Fibroblast of peridontal ligament (primary cell): ENCODE data around the gene APBB1IP.
"Not testable (repeated sequence)": the region's sequence is repeated elsewhere in the genome, so short reads cannot be mapped to it uniquely, and the experiment has no call there.

ENCODE experiments used
- DNase-seq: peaks from one replicate; pipeline ENCODE4 v3.0.0-alpha.2; 2010; ENCODE audit errors: extremely low read depth

The APBB1IP gene, protein sequence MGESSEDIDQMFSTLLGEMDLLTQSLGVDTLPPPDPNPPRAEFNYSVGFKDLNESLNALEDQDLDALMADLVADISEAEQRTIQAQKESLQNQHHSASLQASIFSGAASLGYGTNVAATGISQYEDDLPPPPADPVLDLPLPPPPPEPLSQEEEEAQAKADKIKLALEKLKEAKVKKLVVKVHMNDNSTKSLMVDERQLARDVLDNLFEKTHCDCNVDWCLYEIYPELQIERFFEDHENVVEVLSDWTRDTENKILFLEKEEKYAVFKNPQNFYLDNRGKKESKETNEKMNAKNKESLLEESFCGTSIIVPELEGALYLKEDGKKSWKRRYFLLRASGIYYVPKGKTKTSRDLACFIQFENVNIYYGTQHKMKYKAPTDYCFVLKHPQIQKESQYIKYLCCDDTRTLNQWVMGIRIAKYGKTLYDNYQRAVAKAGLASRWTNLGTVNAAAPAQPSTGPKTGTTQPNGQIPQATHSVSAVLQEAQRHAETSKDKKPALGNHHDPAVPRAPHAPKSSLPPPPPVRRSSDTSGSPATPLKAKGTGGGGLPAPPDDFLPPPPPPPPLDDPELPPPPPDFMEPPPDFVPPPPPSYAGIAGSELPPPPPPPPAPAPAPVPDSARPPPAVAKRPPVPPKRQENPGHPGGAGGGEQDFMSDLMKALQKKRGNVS

DNA sequence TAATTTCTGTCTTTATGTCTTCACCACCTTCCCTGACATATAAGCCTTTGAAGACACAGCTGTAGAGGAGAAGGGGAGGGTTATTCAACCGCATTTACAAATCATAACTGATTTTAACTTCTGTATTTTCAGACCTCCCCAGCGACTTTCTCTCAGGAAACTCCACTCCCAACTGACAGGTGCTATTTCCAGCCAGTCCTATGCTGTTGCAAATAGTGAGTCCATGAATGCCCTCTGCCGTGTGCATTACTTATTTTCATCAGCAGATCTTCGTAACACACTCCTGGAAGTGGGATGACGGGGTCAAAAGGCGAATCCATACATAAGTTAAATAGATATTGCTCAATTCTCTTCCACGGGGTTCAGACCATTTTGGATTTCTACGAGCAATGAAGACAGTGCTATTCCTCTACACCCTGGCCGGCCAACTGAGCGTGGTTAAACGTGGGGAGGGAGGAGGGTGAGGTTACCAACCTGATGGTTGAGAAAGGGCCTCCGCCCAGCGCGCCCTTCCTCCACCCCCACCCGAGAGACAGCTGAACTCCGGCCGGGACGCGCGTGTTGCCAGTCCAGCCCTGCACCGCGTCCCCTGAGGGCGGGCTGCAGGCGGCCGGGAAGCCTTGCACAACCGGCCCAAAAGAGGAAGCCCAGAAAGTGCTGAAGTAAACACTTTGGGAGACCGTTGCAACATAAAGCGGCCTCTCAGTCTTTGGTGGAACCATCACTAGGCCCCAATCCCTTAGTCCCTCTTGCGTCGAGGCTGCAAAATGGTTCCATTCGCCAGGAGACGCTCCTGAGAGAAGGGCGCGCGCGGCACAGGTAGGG lies at the start of gene APBB1IP:
APBB1IP (plus strand) TSS at position 705 of the 825 bp plus-strand sequence. CDS start 53,986 bp downstream, outside the sequence.
- peak; percentile 30 for DNase-seq

DNA sequence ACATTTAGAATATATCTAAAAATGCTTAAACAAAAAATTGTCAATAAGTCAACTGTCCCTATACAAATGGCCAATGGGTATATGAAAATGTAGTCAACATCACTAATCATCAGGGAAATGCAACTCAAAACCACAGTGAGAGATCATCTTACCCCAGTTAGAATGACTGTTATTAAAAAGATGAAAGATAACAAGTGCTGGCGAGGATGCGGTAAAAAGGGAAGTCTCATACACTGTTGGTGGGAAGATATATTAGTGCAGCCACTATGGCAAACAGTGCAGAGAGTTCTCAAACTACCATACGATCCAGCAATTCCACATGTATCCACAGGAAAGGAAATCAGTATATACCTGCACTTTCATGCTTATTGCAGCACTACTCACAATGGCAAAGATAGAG lies 48.6 kb upstream of the APBB1IP start:
- DNase-seq: no peak

DNA sequence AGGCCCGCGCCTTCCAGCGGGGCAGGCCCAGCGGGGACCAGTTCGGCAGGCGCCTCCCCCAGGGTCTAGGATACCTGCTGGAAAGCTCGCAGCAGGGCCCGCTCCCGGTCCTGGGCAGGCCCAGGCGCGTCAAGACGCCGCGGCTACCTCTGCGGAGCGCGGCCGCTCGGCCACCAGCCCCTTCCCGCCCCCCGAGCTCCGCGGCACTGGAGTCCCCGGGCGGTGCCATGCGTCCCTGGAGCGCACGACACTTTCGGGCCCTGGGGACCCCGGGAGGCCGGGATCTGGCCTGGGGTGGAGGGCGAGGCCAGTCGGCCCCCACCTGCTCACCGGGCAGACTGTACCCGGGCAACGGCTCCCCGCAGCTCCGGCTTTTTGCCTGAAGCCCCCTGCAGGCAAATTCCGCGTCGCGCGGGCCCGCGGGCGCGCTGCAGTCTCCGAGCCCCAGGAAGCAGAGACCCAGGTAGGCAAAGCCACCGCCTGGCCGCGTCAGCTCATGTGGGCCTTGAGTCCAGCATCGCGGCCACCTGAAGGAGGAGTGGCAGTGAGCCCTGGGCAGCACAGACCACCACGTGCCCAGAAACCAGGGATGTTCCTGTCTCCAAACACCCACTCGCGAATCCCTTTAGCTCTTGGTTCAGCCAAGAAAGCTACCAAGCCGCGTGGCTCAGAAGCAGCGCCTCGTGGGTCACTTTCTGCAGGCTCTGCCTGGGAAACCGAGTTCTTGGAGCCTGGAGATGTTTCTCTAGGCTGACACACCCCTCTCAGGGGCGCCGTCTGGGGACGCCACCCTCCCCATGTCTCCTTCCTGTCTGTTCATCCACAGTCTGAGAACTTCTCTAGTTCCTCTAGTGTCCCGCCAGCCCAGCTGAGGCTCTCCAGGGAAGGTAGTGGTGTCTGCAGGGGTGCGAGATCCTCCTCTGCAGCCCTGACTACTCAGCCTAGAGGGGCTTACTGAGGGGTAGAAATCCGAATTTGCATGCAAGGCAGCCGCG lies 46.1 kb upstream of the APBB1IP start:
- no peak for DNase-seq

DNA sequence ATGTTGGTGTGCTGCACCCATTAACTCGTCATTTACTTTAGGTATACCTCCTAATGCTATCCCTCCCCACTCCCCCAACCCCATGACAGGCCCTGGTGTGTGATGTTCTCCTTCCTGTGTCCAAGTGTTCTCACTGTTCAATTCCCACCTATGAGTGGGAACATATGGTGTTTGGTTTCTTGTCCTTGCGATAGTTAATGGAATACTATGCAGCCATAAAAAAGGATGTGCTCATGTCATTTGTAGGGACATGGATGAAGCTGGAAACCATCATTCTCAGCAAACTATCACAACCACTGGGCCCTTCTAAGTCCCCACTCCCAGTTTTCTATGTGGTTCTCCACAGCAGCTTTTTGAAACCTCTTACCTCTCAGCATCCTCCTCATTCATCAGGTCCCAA lies 39.8 kb upstream of the APBB1IP start:
- DNase-seq: not testable (repeated sequence)

DNA sequence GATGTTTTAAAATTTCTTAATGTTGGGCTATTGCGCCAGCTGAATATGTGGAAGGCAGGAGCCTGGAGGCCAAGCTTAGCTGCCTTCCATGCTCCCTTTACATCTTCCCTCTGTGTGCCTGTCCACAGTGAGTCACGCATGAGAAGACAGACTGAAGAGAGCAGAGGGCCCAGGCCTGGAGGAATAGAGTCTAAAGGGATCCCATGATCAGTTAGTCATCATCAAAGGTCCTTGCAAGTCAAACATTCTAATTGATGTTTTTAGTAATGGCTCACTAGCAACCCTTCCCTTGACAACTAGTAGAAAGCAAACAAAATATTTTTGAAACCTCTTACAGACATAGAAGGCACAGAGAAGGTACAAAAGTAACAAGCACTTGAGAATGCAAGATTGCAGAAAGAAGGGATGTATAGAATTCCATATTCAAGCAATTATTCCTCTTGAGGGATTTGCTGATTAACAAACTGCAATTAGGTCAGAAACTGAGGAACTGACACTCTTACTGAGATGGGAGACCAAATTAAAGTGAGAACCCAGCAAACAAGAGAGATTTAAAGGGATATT lies 30.7 kb upstream of the APBB1IP start:
- DNase-seq: peak; percentile 20

DNA sequence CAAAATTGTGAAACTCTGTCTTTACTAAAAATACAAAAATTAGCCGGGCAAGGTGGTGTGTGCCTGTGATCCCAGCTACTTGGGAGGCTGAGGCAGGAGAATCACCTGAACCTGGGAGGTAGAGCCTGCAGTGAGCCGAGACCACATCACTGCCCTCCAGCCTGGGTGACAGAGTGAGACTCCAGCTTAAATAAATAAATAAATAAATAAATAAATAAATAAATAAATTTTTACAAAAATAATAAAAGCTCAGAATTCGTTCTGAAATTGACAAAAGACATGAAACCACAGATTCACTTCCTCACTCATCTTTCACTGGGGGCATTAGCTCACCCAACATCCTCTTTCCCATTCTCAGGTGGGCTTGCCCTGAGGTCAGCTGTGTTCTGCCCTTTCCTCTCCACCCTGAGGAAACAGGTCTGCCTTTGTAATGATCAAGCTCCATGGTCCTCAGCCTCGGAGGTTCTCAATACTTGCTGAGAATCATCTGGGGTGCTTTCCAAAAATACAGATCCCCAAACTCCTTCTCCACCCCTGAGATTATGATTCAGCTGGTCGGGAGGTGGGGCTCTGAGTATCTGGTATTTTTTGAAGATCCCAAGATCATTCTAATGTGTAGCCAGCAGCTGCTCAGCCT lies 29.2 kb upstream of the APBB1IP start:
- no peak for DNase-seq

DNA sequence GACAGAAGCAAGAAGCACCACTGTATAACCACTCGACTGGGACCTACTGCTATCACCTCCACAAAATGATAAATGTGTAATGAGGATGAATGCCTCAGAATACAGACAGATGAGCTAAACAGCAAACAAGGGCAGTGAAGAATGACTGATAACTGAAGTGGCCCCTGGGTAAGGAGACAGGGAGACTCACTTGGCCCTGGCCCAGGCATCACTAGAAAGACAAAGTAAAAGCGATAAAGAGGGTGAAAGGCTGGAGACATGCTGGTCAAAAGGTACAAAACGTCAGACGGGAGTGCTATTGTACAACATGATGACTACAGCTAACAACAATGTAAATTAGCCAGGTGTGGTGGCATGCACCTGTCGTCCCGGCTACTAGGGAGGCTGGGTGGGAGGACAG lies 27.8 kb upstream of the APBB1IP start:
- DNase-seq: no peak

DNA sequence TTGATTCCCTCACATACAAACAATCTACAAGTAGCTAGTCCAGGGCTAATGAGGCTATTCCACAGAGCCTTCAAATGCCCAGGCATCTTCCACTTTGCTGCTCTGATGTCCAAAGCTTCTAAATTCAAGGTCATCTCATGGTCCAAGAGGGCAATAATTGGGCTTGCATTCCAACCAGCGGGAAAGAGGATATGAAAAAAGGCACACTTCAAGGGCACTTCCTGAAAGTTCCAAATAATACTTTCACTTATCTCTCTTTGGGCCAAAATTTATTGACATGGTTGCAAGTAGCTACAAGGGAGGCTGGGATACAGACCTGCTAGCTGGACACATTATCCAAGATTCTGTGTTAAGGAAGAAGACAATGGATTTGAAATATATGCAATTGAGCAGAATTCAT lies 25.2 kb upstream of the APBB1IP start:
- DNase-seq: no peak

DNA sequence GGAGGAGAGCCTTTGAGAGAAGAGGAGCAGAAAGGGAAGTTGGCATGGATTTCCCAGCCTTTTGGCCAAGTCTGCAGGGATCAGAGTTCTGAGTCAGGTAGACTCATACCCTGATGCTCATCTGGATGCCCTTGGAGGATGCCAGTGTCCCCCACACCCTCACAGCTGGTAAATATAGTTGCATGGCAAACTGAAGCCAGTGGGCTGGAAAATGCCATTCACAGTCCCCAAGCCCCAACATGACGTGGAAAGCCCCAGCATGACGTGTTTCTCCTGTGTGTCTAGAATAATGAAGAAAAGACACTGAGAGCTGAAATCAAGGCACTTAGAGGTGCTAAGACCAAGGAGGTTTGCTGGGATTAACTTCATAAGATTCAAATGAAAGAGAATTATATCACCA lies 24.8 kb upstream of the APBB1IP start:
- no peak for DNase-seq

DNA sequence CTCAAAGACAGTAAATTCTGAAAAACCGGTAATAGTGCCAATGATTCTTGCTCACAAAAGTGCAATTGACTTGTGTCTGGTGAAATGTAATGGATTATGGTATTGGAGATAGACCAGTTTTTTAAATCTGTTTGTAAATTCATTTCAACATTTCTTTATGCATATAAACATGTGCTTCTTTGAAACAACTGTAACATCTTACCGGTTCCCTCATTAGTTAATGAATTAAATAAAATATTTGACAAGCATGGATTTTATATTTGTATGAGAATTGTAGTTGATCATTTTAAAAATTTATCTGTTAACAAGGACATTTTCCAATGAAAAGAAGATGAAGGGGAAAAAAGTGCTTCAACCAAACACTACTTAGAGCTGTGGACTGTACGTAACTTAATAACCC lies 21.0 kb upstream of the APBB1IP start:
- DNase-seq: no peak

DNA sequence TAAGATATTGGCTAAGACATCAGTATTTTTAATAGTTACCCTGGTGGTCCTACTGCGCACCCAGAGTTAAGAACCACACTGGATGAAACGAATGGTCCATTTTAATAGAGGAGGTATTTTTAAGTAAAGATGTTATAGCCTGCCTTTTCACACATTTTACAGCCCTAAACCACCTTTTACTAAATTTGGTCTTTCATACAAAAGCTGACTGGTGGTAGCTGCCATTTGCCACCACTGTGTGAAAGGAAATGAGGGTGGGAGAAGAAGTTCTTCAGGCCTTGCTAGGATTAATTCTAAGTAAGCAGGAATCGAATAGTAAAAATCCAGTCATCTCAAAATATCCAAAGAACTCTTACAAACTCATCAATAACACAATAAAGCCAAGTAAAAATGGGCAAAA lies 15.2 kb upstream of the APBB1IP start:
- no peak for DNase-seq

DNA sequence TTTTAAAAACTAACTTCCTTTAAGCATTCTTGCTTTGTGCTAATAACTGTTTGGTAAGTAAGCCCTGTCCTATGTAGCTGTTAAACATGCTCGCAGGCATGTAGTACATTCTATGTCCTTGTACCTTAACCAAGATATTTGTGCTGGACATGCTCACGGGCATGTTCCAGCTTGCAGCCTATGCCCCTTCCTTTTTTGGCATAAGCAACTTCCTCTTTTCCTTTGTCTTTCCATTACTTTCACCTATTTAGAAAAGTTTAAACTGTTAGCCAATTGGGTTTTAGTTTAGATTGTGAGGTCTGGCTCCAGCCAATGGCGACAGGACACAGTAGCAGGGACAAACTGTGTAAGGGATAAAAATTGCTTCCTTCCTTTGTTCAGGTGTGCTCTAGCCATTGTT lies 14.4 kb upstream of the APBB1IP start:
- DNase-seq: no peak

DNA sequence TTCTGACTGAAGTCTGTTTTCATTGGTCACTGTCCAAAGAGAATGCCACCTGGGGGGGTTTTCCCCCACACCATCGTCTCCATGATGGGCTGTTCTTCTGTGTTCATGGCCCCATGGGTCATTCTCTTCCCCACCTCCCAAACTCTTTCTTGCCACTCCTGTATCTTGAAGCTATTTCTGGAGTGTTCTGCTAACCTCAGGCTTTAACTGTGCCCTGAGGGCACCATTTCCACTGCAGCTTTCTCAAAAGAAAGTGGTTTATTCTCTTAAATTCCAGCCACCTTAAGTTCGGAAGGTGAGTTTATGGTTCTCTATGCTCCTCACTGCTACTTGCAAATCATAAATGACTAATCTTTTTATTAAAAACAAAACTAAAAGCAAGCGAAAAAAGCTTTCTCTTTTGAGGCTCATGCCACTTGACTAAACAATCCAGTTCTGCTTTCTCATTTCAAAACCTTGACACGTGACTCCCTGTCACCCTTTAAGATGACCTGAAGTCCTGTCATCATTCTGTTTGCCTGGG lies 7.4 kb upstream of the APBB1IP start:
- no peak for DNase-seq

DNA sequence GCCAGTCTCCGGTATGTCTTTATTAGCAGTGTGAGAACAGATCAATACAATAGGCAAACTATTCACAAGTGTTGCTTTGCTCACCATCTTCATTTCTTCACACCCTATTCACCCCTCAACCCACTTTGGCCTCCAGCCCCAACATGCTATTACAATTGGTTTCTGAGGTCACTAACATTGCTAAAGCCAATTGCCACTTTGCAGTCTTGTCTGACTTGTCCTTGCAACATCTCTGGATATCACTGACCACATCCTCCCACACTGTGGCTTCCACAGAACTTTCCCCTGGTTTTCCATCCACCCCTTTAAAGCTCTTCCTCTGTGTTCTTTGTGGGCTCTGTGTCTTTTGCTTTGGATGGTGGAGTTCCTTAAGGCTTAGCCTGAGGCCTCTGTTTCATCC lies 5.2 kb upstream of the APBB1IP start:
- DNase-seq: peak; percentile 7

DNA sequence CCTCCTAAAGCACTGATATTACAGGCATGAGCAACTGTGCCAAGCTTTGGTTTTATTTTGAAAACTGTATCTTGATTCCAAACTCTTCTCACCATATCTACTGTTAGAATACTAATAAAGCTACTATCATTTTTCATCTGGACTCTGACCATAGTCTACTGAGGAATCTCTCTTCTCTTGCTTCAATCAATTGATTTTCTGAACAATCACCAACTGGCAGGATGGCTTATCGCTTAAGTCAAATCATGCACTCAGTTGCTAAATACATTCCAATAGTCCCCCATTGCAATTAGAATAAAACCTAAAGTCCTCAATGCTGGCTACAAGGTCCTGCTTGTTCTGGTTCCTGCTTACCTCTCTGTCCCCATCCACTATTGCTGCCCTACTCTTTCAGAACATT lies 2.3 kb upstream of the APBB1IP start:
- no peak for DNase-seq

DNA sequence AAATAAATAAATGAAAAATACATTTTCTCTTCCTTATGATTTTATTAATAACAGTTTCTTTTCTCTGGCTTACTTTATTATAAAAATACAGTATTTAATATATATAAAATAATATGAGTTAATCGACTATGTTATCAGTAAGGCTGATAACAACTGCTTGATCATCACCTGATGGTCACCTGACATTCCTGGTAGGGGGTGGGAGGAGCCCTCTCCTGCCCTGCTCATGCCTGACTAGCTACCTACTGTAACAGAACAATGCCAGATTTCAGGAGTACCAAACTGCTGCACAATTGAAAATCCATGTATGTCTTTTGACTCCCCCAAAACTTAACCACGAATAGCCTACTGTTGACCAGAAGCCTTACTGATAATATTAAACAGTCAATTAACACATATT lies 1.3 kb upstream of the APBB1IP start:
- no peak for DNase-seq

DNA sequence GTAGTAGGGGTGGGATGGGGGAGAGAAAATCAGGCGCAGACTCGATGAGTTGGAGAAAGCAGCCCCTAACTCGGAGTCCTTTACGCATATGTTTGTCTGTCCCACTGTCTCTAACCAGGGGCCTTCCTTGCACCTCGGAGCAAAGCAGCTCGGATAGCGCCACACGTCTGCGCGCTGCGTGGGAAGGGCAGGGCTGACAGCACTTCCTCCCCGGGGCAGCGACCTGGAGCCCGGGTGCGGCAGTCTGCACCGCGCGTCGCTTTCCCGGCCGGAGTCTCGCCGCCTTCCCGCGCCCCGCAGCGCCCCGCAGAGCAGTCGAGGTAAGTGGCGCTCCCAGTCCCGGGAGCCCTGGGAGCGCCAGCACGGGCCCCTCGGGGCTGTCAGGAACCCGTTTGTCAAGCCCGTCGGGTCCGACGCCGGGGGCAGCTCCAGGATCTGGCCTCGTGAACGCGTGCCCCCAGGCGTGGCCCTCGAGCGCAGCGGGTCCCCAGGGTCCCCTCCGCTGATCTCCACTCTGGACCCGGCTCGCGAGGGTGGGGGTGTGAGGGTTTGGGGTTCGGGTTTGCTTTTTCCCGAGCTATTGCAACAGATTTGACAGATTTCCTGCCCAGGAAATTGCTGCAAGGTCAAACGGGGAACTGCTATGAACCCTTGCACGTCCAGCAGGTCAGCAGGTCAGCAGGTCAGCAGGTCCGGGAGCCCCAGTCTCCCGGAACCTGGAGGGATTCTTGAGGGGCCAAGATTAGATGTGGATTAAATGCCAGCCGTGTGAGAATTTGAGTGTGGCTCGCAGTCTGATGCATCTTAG lies 597 bp downstream of the APBB1IP start:
- DNase-seq: no peak

DNA sequence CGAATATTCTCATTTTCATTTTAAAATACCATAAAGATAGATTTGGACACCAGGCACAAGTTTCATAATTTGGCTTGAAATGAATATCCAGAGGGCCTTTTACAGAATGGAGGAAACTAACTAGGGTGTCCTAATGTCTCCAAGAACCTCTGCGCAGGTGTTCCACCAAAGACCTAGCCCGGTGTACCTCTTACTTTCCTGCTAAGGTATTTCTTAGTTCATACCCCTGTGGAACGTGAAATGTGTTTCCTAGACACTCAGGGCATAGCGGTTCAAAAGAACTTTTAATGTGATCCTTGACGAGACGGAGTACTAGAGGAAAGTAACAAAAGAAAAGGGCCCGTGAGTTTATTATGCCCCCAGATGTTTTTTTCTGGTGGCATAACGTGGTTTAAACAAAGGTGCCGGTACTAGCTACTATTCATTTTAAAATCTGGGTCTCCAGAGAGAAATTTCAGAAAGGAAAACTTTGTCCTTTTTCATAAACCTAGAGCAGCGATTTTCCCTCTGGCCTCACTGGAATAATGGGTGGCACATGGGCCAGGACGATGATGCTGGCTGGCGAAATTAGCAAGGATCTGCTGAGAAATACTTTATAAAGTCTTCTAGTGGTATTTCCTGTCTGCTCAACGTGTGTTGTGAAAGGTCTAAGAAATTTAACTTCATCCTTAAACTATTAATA lies 1.4 kb downstream of the APBB1IP start:
- no peak for DNase-seq

DNA sequence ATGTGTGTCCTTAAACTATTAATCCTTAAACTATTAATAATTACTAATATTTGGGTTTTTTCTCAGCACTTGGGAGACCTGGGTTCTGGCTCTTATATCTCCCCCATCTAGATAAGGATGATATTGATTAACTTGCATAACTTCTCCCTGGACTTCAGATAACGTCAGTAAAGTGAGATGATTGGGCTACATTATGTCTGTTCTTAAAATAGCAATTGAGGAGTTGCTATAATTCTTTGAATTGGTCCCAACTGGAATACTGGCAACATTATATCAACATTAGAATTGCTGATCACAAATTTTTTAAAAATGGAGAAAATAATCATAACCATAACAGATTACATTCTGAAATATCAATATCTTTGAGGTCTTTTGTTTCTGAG lies 1.9 kb downstream of the APBB1IP start:
- DNase-seq: no peak
